HCT116 (cell line): ENCODE results near the gene EPG5.

ENCODE experiments used
- CTCF ChIP-seq, 3 experiments: fragments of 200-600 bp in 1 of 3; sonication (generic) in 1 of 3; IDR thresholded peaks in 2 of 3; conservative IDR thresholded peaks in 1 of 3; 2 replicates each; pipeline ENCODE4 v1.5.1; 2012 to 2017; ENCODE audit warnings: low read depth in 2 of 3, low read length in 2 of 3, antibody characterized with exemption in 1 of 3, borderline replicate concordance in 1 of 3, control low read depth in 1 of 3, mild to moderate bottlenecking in 1 of 3, mixed read lengths in 1 of 3, mixed run types in 1 of 3, moderate library complexity in 1 of 3; ENCODE audit not compliant: insufficient read depth in 1 of 3
- EGR1 ChIP-seq: IDR thresholded peaks from 2 replicates; pipeline ENCODE4 v1.6.1; 2012; ENCODE audit warnings: low read depth
- EZH2 ChIP-seq: fragments of 200-600 bp; sonication (generic); IDR thresholded peaks from 2 replicates; pipeline ENCODE4 v1.6.1; 2017; ENCODE audit warnings: antibody characterized with exemption, mixed run types
- EZH2phosphoT487 ChIP-seq: fragments of 200-600 bp; IDR thresholded peaks from 2 replicates; pipeline ENCODE4 v1.6.1; 2018; ENCODE audit warnings: antibody characterized with exemption, borderline replicate concordance
- JUND ChIP-seq: IDR thresholded peaks from 2 replicates; pipeline ENCODE4 v1.6.1; 2012
- MAX ChIP-seq: IDR thresholded peaks from 2 replicates; pipeline ENCODE4 v1.6.1; 2012
- POLR2A ChIP-seq: IDR thresholded peaks from 2 replicates; pipeline ENCODE4 v1.7.0; 2011; ENCODE audit warnings: borderline replicate concordance; ENCODE audit not compliant: insufficient read depth, insufficient read length; ENCODE audit errors: extremely low read depth
- POLR2AphosphoS5 ChIP-seq: IDR thresholded peaks from 2 replicates; pipeline ENCODE4 v1.6.1; 2011; ENCODE audit warnings: mild to moderate bottlenecking, low read depth, low read length, moderate library complexity
- RAD21 ChIP-seq: IDR thresholded peaks from 2 replicates; pipeline ENCODE4 v1.6.1; 2012; ENCODE audit warnings: low read depth, mild to moderate bottlenecking
- REST ChIP-seq: IDR thresholded peaks from 2 replicates; pipeline ENCODE4 v1.6.1; 2012; ENCODE audit warnings: low read depth
- SRF ChIP-seq: IDR thresholded peaks from 2 replicates; pipeline ENCODE4 v1.6.1; 2012; ENCODE audit warnings: low read depth
- TCF7L2 ChIP-seq: IDR thresholded peaks from 2 replicates; pipeline ENCODE4 v1.7.0; 2011; ENCODE audit warnings: borderline replicate concordance, inconsistent platforms; ENCODE audit not compliant: insufficient read depth, insufficient read length; ENCODE audit errors: extremely low read depth
- ZBTB33 ChIP-seq: IDR thresholded peaks from 2 replicates; pipeline ENCODE4 v1.6.1; 2011; ENCODE audit warnings: mild to moderate bottlenecking, low read length, moderate library complexity; ENCODE audit not compliant: insufficient replicate concordance; ENCODE audit errors: extremely low read depth
- TF ChIP-seq, protein P1 (sequence below): IDR thresholded peaks from 2 replicates; pipeline ENCODE4 v1.6.1; 2012

- TF ChIP-seq SRF (no peak), RAD21 (no peak), POLR2AphosphoS5 (no peak), CTCF (IDR thresholded peaks at IDR 0.05 in 2 of 3, conservative IDR thresholded peaks at IDR 0.05 in 1 of 3; ENCODE audit: borderline replicate concordance in 1 of 3, insufficient read depth in 1 of 3, low read depth in 2 of 3, low read length in 2 of 3) (no peak), MAX (no peak), EZH2 (no peak), POLR2A (no peak), JUND (no peak), REST (no peak), ZBTB33 (no peak), EZH2phosphoT487 (no peak), TCF7L2 (no peak), EGR1 (no peak)
- TF ChIP-seq, protein P1, sequence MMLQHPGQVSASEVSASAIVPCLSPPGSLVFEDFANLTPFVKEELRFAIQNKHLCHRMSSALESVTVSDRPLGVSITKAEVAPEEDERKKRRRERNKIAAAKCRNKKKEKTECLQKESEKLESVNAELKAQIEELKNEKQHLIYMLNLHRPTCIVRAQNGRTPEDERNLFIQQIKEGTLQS: no peak
Observed at GRCh38 chr18:46001892-46002291, 34.8 kb upstream of the EPG5 start.
